Measurements from ENCODE around the gene DYSF.

The DYSF gene

DNA sequence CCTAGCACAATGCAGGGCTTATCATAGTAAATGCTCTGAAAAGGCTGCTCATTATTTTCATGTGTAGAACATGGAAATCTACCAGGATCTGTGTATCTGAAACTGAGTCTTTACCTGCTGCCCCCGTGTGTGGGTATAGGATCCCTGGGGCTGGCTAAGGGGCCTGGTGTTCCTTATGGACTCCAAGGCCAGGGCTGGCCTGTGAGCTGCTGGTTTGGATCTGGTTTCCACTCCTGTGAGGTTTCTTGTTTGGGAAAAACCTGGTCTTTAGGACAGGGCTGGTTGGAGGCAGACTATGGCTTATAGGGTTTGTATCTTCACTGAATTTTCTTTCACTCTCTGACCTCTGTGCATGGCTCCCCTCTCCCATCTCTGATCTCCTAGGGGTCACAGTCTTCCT, 80.8 kb downstream of the DYSF start:
- no peak for DNase-seq

DNA sequence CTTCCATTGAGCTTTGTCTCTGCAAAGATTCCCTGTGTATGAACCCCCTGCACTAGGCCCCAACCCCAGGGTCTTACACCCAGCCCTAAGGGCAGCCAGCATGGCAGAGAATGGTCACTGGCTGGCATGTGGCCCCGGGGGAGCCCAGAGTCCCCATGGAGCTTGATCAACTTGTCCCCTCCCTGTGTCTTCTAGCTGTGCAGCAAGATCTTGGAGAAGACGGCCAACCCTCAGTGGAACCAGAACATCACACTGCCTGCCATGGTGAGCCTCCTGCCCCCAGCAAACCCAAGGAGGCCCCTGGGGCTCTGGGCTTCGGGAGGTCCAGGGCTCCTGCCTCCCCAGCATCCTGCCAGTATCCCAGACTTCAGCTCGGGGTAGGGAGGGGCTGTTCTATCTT, 81.5 kb downstream of the DYSF start:
- no peak for DNase-seq

DNA sequence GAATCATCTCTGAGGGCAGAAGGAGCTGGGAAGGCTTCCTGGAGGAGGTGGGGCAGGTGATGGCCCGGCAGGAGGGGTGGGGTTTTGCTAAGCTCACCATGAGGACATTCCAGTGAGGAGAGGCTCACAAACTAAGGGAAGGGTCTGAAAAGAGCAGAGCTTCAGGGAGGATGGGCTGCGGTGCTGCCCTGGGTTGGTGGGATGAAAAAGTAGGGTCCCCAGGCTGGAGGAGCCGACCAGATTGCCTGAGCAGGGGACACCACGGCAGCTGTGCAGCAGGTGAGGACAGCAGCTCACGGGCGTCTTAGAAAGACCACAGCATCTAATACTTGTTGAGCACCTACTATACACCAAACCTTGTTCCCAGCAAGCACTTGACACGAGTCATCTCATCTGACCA, 82.2 kb downstream of the DYSF start:
- DNase-seq, result no peak

DNA sequence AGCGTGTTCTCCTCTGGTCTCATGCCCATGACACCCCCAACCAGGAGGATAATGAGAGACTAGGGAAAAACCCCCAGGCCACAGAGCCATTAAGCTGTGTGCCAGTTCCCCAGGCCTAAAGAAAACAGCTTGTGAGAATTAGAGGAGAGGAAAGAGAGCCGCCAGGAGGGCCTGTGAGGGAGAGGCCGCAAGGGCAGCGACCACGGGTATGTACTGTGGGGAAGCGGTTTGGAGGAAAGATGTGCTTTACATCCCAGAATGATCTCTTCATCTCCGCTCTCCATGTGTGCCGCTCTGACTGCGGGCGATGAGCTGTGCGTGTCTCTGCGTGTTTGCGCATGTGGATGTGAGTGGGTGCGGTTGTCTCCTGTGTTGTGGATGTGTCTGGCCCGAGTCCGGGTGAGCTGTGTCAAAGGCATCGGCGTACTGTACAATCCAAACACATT, 82.9 kb downstream of the DYSF start:
- no peak for DNase-seq

DNA sequence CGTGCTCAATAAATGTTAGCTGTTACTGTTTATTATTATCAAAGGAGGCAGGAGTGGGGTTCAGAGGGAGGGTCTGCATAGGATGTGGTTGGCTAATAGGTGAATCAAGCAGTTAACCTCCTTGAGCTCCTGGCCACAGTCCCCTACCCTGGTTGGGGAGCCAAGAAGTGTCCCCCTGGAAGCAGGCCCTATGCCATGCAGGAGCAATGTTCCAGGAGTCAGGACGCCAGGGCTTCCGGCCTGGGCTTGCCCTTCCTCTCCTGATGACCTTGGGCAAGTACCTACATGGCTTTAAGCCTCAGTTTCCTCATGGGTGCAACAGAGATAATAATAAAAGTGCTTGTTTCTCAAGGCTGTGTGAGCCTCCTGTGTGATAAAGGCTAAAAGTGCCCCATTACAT, 84.9 kb downstream of the DYSF start:
- DNase-seq, result no peak

DNA sequence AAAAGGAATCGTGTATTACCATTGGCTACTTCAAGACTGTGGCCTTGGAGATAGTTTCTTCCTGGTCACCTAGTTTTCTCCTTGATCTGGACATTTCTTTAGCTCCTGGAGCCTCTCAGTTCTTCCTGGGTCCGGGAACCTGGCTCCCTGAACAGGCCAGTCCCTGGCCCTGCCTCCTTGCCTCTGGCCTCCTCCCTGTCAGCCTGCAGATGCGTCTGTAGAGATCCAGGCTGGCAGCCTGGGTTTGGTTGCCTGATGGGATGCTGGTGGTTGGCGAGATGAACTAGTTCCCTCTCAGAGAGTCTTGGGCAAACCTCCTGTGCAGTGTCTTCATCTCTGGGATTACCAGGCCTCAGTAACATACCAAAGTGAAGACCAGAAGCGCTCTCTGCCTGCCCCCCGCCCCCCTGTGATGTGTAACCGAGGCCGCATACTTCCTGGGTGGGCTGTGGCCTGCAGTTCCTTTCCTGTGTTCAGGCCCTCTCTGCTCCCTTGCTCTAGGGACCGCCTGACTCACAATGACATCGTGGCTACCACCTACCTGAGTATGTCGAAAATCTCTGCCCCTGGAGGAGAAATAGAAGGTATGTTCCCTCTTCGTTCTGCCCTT, 85.4 kb downstream of the DYSF start:
- no peak for DNase-seq

DNA sequence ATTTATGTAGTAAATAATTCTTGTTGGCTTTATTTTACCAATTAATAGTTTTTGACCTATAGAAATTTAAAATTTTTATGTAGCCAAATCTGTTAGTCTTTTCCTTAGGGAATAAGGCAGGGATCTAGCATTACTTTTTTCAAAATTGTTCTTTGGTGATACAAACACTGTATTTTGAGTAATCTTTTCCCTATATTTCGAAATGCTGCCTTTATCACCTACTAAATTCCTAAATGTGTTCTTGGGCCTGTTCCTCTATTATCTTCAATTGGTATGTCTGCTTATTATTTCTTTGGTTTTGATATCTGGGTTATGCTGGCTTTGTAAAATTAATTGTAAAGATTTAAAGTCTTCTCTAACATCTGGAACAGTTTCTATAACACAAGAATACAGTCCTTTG, 87.5 kb downstream of the DYSF start:
- no peak for DNase-seq

DNA sequence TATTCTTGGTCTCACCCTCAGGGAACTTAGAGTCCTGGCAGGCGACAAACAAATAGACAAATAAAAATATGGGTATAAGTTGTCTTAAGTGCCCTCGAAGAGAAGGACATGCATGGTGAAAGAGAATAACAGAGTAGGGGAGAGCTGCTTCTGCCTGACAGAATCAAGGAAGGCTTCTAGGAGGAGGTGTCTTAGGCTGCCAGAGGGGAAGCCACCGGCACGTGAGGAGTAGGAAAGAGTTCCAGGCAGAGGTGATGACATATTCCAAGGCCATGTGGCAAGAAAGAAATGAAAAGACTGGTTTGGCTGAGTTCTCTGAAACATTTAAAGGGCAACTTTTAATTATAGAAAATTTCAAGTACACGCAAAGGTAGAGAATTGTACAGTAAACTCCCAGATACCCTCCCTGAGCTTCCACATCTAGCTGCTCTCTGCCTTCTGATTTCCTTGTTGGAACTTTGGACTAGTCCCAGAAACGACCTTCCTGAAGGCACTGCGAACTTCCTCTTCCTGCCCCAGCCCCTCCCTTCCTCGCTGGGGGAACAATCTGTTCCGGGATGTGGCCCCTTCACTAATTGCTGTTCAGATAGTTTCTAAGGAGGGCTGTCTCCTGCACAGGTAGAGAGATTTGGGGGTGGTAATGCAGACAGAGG, 91.7 kb downstream of the DYSF start:
- DNase-seq, result no peak

DNA sequence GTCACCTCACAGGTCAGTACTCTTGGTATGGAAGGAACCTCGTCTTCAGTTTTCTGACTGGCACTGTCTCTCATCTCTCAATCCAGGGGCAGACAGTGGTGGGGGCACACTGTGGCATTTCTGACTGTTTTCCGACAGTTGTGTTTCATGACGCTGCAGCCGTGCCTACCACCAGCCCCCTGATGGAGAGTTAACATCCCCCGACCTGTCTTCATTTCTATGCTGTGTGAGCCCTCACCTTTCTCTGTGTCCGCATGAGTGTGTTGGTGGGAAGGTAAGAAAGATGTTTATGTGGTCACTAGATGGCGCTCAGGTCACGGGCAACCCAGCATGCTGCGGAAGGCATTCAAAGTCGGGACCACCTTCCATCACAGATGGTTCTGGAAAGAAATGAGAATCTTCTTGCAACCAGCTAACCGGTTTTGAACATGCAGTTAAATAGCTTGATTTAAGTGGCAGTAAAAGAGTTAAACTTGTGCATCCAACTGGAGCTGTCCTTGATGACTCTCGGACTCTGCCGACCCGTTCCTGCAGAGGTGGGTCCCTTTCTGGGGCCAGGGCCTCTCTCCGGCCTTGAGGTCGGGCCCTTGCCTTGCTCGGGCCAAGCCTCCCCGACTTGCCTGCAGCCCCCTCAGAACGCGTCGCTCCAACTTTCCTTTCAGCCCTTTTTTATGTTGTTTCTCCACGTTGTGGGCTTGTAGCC, 92.4 kb downstream of the DYSF start:
- peak; percentile 13 for DNase-seq

DNA sequence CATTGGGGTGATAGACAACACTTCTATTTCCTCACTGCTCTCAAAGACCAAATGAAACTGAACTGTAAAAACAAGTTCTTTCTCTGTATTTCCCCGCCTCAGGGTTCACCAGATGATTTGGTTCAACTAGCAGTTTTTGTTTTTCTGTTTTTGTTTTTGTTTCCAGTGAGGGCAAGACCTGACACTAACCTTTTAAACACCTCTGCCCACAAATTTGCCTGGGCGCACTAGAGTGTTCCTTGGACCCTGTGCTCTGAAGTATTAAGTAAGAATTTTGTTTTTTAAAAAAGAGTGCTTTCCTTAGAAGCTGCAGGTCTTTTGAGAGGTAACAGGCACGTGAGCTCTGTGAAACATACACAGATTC, 92.9 kb downstream of the DYSF start:
- no peak for DNase-seq

DNA sequence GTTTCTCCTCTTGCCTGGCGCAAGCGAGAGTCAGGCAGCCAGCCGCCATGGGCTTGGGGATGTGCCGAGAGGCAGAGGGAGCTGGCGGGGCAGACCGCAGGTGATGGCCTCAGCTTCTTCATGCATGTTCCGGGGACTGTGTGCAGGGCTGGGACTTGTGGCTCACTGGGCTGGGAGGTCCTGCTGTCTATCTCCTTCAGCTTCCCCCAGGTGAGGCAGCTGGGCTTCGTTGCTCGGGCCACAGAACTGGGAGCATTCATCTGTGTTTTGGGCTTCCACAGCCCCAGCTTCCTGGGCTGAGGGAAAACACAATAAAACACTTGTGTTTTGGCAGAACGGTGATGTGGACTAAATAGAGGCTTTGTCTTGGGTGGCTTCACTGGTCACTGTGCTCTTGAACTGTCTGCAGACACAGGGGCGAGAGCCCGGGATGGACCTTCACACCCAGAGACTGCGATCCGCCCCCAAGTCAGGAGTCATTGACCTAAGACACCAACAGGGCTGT, 93.5 kb downstream of the DYSF start:
- DNase-seq, result no peak

DNA sequence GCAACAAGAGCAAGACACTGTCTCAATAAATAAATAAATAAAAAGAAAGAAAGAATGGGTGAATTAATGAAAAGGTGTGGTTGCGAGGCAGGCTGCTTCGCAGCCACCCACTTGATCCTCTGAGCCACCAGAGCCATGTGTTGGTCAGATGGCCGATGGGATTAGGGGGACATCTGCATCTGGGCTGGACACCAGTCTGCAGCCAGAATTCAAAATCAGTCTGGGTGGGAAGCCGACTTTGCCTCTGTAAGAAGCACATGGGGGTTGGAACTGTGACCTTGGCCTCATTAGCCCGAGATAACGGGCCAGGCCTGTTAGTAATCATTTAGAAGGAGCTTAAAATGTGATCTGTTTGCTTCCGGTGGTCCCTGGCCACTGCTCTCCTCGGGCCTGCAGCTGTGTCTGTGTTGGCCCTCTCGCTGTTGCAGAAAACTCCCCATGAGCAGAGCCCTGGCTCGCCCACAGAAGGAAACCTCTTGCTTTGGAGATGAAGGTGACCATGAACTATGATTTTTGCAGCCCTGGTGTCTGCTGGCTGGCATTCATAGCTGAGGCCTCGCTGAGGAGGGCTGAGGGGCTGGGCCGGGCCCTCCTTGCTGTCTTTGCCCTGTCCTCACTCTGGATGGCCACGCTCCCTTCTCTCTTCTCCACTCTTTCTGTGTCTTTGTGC, 94.4 kb downstream of the DYSF start:
- no peak for DNase-seq

DNA sequence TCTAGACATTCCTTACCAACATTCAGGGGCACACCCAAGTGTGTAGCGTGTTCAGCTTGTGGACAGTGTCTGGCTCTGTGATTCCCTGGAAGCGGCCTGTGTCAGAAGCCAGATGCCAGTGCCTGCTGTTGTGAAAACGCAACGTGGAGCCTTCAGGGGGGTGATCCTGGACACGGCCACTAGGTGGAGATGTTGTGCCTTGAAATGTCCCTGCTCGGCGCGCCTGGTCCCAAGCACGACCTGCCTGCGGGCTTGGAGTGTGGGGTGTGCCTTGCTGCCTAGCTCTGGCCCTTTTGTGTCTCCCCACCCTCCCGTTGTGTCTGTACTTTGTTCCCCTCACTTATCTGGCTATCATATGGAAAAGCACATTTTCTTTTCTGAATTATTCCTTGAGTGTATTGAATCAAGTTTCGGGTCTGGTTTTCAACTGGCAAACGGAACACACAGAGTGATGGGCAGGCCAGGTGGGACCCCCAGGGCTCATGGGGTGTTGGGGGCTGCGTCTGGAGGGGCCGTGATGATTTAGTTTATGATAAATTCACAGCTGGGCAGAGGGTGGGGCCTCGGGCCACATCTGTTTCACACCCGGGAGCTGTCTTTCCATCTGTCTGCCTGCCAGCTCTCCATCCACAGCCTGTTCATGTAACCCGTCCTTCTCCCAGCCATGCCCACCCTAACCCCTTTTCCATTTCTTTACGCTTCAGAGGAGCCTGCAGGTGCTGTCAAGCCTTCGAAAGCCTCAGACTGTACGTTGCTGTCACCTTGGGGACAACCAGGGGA, 95.5 kb downstream of the DYSF start:
- peak; percentile 53 for DNase-seq

DNA sequence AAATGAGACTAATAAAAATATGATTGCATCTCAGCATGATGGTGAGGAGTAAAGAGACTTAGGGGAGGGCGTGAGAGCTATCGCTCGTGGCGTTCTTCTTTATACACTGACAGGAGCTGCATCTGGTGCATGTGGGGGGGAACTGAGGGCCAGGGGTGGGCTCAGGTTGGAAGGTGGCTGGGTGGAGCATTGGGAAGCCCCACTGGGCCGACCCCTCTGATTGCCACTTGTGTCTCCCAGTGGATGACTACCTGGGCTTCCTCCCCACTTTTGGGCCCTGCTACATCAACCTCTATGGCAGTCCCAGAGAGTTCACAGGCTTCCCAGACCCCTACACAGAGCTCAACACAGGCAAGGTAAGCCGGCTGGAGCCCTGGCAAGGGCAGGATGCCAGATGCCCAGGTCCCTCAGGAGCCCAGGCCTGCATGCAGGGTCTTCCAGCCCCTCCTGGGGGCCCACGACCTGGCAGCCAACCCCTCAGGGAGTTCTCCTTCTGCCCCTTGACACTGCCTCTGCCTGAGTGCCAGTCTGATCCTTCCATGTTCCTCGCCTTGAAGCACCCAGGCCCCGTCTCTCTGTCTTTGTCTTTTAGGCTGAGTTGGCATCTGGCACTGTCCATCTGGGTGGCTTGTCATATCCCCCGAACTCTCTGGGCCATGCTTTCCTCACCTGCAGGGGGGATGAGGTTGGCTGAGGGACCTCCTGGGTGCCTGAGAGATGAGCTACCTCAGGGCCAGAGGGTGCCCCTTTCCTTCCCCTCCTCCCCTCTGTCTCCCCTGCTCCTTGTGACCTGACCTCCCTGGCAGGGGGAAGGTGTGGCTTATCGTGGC, 97.7 kb downstream of the DYSF start:
- no peak for DNase-seq

DNA sequence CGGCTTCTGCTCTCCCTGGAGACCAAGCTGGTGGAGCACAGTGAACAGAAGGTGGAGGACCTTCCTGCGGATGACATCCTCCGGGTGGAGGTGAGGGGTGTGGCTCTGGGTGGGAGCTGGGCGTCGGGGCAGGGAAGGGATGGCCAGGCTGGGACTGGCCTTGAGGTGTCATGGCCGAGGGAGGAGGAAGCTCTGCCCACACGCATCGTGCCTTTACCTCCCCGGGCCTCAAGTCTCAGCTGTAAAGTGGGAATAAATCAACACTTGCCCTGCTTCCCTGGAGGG, 98.2 kb downstream of the DYSF start:
- DNase-seq, result no peak

DNA sequence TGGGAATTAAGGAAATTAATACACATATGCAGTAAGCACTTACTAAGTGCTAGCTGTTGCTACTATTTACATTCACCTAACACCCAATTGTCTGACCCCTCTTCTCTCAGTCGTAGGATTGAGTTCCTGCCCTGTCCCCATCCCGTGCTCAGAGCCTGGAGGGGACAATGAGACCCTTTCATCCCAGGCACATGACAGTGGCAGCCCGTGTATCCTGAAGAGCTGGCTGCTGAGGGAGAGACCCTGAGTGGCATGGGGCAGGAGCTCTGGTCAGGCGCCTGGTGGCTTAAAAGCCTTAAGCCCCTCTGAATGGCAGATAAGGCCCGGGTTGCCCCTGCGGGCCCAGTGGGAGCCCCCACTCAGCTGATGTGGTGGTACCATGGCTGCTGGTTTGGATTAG, 99.0 kb downstream of the DYSF start:
- no peak for DNase-seq

DNA sequence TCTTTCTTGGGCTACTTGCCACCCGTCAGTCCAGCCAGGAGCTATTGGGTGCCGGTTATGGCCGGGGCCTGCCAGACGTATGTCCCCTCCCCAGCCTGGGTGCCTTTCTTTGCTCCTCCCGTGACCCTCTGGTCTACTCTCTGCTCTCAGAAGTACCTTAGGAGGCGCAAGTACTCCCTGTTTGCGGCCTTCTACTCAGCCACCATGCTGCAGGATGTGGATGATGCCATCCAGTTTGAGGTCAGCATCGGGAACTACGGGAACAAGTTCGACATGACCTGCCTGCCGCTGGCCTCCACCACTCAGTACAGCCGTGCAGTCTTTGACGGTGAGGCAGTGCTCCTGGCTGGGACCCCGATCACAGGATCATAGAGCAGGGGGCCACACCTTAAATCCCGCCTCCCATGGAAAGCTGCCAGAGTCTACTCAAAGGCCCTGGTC, 99.5 kb downstream of the DYSF start:
- DNase-seq, result no peak

DNA sequence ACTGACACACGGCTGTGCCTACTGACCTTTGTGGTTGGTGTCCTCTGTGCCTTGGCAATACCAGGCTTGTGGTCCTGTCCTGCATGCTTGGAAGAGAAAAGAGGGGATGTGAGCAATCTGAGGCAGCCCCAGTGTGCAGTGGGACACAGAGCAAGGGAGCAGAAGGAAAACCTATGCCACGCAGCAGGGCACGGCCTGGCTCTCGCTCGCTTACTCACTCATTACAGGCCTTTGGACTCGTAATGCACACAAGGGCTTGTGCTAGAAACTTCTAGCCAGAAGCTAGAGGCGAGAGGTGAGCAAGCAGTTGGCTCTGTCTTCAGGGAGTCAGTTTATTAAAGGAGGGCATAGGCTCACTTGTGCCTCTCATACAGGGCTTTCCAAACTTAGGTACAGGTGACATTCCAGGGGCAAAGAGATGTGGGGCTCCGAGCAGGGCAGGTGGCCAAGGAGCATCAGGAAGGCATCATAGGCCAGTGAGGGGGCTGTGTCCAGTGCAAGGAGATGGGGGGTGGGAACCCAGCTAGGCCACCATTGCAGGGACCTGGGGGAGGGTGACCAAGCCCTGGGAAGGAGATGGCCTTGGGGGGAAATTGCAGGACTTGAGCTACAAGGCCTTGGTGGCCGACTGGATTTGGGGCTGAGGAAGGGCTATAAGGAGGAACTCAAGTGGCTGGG, 100.8 kb downstream of the DYSF start:
- DNase-seq, result no peak

DNA sequence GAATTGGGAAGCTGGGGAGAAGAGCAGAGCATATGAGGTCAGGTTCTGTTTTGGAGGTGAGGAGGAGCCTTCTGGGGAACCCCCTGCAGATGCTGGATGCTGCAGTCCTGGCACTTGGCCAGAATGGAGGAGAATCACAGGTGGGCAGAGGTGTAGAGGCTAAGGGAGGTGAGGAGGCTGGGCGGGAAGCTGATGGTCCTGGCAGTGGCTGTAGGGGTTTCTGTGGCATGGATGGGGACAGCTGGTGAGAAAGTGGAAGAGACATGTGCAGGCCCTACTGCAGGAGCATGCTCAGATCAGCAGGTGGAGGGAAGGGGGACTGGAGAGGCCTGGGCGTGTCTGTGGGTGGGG, 101.3 kb downstream of the DYSF start:
- DNase-seq, result no peak

DNA sequence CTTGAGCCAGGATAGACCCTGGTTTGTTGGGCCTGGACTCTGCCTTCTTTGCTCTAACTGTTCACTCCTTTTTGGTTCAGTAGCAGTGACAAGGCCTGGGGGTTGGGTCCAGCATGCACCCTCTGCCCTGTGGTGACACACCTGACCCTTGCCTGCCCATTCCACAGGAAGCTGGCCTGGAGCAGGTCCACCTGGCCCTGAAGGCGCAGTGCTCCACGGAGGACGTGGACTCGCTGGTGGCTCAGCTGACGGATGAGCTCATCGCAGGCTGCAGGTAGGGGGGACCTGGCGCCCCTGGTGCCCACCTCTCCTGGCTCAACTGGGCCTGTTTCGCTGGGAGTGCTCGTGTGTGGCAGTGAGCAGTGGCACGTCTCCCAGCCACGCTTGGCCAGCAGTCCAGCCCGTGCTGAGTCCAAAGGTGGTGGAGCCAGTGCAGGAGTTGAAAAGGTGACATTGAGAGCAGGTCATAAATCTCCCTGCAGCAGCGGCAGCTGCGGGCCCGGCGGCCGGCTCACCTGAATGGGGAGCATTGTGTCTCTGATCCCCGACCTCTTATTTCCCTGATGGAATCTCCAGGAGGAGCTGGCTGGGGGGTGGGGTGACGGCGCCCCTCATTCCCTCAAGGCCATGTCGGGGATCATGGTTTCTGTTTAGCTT, 102.6 kb downstream of the DYSF start:
- no peak for DNase-seq

DNA sequence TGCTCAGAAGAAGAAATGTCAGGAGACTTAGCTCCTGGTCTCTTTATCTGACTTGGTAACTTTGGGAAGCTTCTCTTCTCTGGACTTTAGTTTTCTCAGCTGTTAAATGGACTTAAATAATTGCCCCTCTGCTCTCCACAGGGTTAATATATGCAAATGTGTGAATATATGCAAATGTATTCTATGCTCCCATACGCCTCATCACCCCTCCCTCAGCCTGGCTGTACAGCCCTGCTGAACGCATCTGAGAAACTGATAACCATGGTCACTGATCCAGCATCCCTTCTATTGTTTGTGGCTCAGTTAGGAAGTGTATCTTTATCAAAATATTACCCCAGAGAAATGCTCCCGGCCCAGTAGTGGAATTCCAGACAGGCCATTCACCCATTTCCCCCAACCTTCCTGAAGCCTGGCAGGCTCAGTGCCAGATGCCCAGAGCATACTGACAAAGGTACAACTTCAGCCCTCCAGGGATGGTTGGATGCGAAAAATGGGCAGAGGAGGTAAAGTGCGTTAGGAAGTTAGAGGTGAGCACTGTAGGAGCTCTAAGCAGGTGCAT, 103.4 kb downstream of the DYSF start:
- DNase-seq, result no peak

All from activated T-cell treated with anti-CD3 and anti-CD28 coated beads for 4 hours (primary cell).